A549 (cell line): Measurements from ENCODE around the gene UBL7. TPM values are rescaled to one million over a fixed set of nuclear protein-coding genes. Genes with fewer than 3 reads are reported as not detected.
"Not testable (repeated sequence)": the region's sequence is repeated elsewhere in the genome, so short reads cannot be mapped to it uniquely, and the experiment has no call there.

Experiments used
- ATAC-seq, 2 experiments: fragments of 200-7000 bp in 1 of 2; fragments of >200 bp in 1 of 2; cut with Nextera tagmentation in 1 of 2; cut with Tn5 transposase in 1 of 2; 3 replicates each; pipeline versions ENCODE4 v1.8.0 to v1.9.1; 2018 to 2020; ENCODE audit warnings: mild to moderate bottlenecking in 1 of 2, moderate library complexity in 1 of 2
- CTCF ChIA-PET: fragments of 300-600 bp; sonication (Branson Sonifier 250); formaldehyde crosslinking; extraction: SDS; loops from one replicate; lab custom pipeline; 2021; ENCODE audit warnings: antibody characterized with exemption, inconsistent platforms; lab: Yijun Ruan, JAX
- POLR2A ChIA-PET: fragments of 350-600 bp; formaldehyde crosslinking; extraction: SDS; loops from one replicate; lab custom pipeline; 2021; ENCODE audit warnings: antibody characterized with exemption, inconsistent platforms; lab: Yijun Ruan, JAX
- DNase-seq, 2 experiments: peaks; one replicate each; pipeline versions ENCODE4 v3.0.0 to v3.0.0-alpha.2; 2011 to 2016; ENCODE audit warnings: low read depth in 1 of 2, low spot score in 1 of 2
- FAIRE-seq: peaks from 2 replicates; lab custom pipeline; 2011; peaks lifted over from hg19 to GRCh38; lab: Jason Lieb, UNC
- H3K27ac ChIP-seq, 2 experiments: fragments of >200 bp; sonication (Bioruptor Twin); formaldehyde crosslinking; 3 replicates each; pipeline ENCODE4 v1.5.1; 2016 to 2017
- H3K4me1 ChIP-seq: fragments of >200 bp; sonication (Bioruptor Twin); formaldehyde crosslinking; 3 replicates; pipeline ENCODE4 v1.6.1; 2016
- H3K4me2 ChIP-seq: fragments of >200 bp; sonication (Bioruptor Twin); formaldehyde crosslinking; 3 replicates; pipeline ENCODE4 v1.6.1; 2016
- H3K4me3 ChIP-seq: fragments of >200 bp; sonication (Bioruptor Twin); formaldehyde crosslinking; 3 replicates; pipeline ENCODE4 v1.5.1; 2016
- H3K9me3 ChIP-seq: fragments of >200 bp; sonication (Bioruptor Twin); formaldehyde crosslinking; 3 replicates; pipeline ENCODE4 v1.6.1; 2016
- ATOH8 ChIP-seq: fragments of 250-450 bp; sonication (Bioruptor Pico); IDR thresholded peaks from 2 replicates; pipeline ENCODE4 v1.5.0; 2020; ENCODE audit warnings: low read depth, mild to moderate bottlenecking, moderate library complexity
- BCL3 ChIP-seq: fragments of >200 bp; sonication (Bioruptor Twin); formaldehyde crosslinking; IDR thresholded peaks from 3 replicates; pipeline ENCODE4 v1.6.1; 2016
- BHLHE40 ChIP-seq: IDR thresholded peaks from 2 replicates; pipeline ENCODE4 v1.6.1; 2012; ENCODE audit warnings: low read depth, low read length, inconsistent platforms
- EHF ChIP-seq: fragments of 250-450 bp; sonication (Bioruptor Pico); IDR thresholded peaks from 2 replicates; pipeline ENCODE4 v1.5.0; 2020; ENCODE audit warnings: mild to moderate bottlenecking
- EP300 ChIP-seq, 2 experiments: fragments of >200 bp; sonication (Bioruptor Twin); formaldehyde crosslinking; IDR thresholded peaks; 2 replicates in 1 of 2; 3 replicates in 1 of 2; pipeline ENCODE4 v1.6.1; 2016 to 2017
- FOSB ChIP-seq: fragments of 250-450 bp; sonication (Bioruptor Pico); IDR thresholded peaks from 2 replicates; pipeline ENCODE4 v1.5.0; 2020; ENCODE audit warnings: mild to moderate bottlenecking, moderate library complexity
- FOSL2 ChIP-seq, 2 experiments: fragments of 450-650 bp in 1 of 2; fragments of >200 bp in 1 of 2; sonication (Bioruptor Twin) in 1 of 2; formaldehyde crosslinking; IDR thresholded peaks; 2 replicates each; pipeline versions ENCODE4 v1.5.0 to v1.6.1; 2016 to 2020; ENCODE audit warnings: mild to moderate bottlenecking in 1 of 2, moderate library complexity in 1 of 2
- FOXS1 ChIP-seq: fragments of 250-450 bp; sonication (Bioruptor Pico); IDR thresholded peaks from 2 replicates; pipeline ENCODE4 v1.5.0; 2020; ENCODE audit warnings: mild to moderate bottlenecking, moderate library complexity
- HOXB5 ChIP-seq: fragments of 250-450 bp; sonication (Bioruptor Pico); IDR thresholded peaks from 2 replicates; pipeline ENCODE4 v1.5.0; 2020; ENCODE audit warnings: mild to moderate bottlenecking, moderate library complexity
- JUN ChIP-seq, 2 experiments: fragments of >200 bp; sonication (Bioruptor Twin); formaldehyde crosslinking; IDR thresholded peaks; 2 replicates in 1 of 2; 3 replicates in 1 of 2; pipeline ENCODE4 v1.6.1; 2016 to 2017
- MAFK ChIP-seq: fragments of 450-650 bp; IDR thresholded peaks from 2 replicates; pipeline ENCODE4 v1.6.1; 2014; ENCODE audit not compliant: partially characterized antibody
- MYC ChIP-seq: IDR thresholded peaks from 2 replicates; pipeline ENCODE4 v1.6.1; 2012; ENCODE audit warnings: mild to moderate bottlenecking, inconsistent platforms, low read length, improper control_type of control experiment, borderline replicate concordance
- NFE2L2 ChIP-seq: fragments of 150-350 bp; conservative IDR thresholded peaks from 2 replicates; pipeline ENCODE4 v1.6.1; 2014; ENCODE audit warnings: low read length
- PBX3 ChIP-seq: IDR thresholded peaks from 2 replicates; pipeline ENCODE4 v1.6.1; 2012
- PHF8 ChIP-seq: fragments of 200-600 bp; sonication (generic); IDR thresholded peaks from 2 replicates; pipeline ENCODE4 v1.6.1; 2016; ENCODE audit warnings: low read depth, mild to moderate bottlenecking, antibody characterized with exemption, moderate library complexity, borderline replicate concordance
- RAD21 ChIP-seq, 2 experiments: fragments of >200 bp in 1 of 2; sonication (Bioruptor Twin) in 1 of 2; formaldehyde crosslinking in 1 of 2; IDR thresholded peaks in 1 of 2; conservative IDR thresholded peaks in 1 of 2; 2 replicates in 1 of 2; 3 replicates in 1 of 2; pipeline ENCODE4 v1.6.1; 2012 to 2018; ENCODE audit warnings: inconsistent platforms in 1 of 2
- RARB ChIP-seq: fragments of 250-450 bp; sonication (Bioruptor Pico); IDR thresholded peaks from 2 replicates; pipeline ENCODE4 v1.8.0; 2021; ENCODE audit warnings: mild to moderate bottlenecking, moderate library complexity
- RFX5 ChIP-seq: fragments of 450-650 bp; IDR thresholded peaks from 2 replicates; pipeline ENCODE4 v1.7.1; 2014; ENCODE audit warnings: antibody characterized with exemption, mild to moderate bottlenecking, moderate library complexity
- TP53 ChIP-seq: fragments of 250-450 bp; sonication (Bioruptor Pico); IDR thresholded peaks from 2 replicates; pipeline ENCODE4 v1.5.0; 2021; ENCODE audit warnings: mild to moderate bottlenecking, moderate library complexity
- USF2 ChIP-seq: fragments of 450-650 bp; IDR thresholded peaks from 2 replicates; pipeline ENCODE4 v1.6.1; 2014; ENCODE audit warnings: antibody characterized with exemption
- ZC3H11A ChIP-seq: fragments of 450-650 bp; IDR thresholded peaks from 2 replicates; pipeline ENCODE4 v1.6.1; 2014; ENCODE audit warnings: antibody characterized with exemption, mild to moderate bottlenecking
- ZFP36 ChIP-seq: fragments of 450-650 bp; IDR thresholded peaks from 2 replicates; pipeline ENCODE4 v1.6.1; 2014; ENCODE audit warnings: borderline replicate concordance; ENCODE audit not compliant: partially characterized antibody
- ZNF302 ChIP-seq: fragments of 250-450 bp; sonication (Bioruptor Pico); IDR thresholded peaks from 2 replicates; pipeline ENCODE4 v1.9.0; 2021; ENCODE audit warnings: inconsistent platforms, mild to moderate bottlenecking, moderate library complexity
- WGBS: methylation state at CpG from one replicate; pipeline ENCODE4 v1.1.6; 2017; ENCODE audit errors: missing lambda C conversion rate; 5-methylcytosine and 5-hydroxymethylcytosine counted together
- polyA plus RNA-seq, 4 experiments: library from polyadenylated mRNA; depleted of rRNA in 3 of 4; stranded (reverse); fragments of >200 nt; fragmentation: RNase III in 1 of 4; extraction: RNeasy Plus Mini Kit Qiagen cat#74134 plus additional on column Dnase treatment in 1 of 4; gene quantifications; 2 replicates in 3 of 4; 3 replicates in 1 of 4; pipeline ENCODE4 v1.2.3, GENCODE V29; 2011 to 2017

The UBL7 gene
- polyA plus RNA-seq, 2 of the 4 experiments (the other 2 are of a cell fraction), result 32.6 to 48.5 TPM

GRCh38 chr15:74488776-74489175, 27.8 kb upstream of the UBL7 start:
- Histone ChIP-seq H3K4me3 (no peak overlapping the region), H3K9me3 (no peaks in the 10 kb centered on the region), H3K4me1 (0 out of 3 replicates have a peak, but pooled peaks cover 2% of the 10 kb centered on the region), H3K4me2 (no peak overlapping the region), H3K27ac (no peak overlapping the region)
- TF ChIP-seq RFX5, result no peak
- no peak for TF ChIP-seq ZFP36
- no peak for TF ChIP-seq EP300 (IDR thresholded peaks at IDR 0.05)
- TF ChIP-seq FOSB, result no peak
- TF ChIP-seq HOXB5 (CRISPR knock-in tag), result no peak
- TF ChIP-seq USF2, result no peak
- TF ChIP-seq RAD21 (conservative IDR thresholded peaks at IDR 0.05 in 1 of 2, IDR thresholded peaks at IDR 0.05 in 1 of 2), result no peak
- FAIRE-seq, result no peak
- ChIA-PET CTCF (interaction anchor here (0.9 to 2.2 kb wide), 7 partner anchors 9 to 116 kb away, joined by 3 to 9 read pairs (median 4); no protein-coding TSS in a partner anchor), POLR2A (no interaction called here)
- DNase-seq, result no peak
- ATAC-seq, result no peak
- 69% methylated on average over 1 of the region's 1 CpG for WGBS

GRCh38 chr15:74482661-74483060, 21.7 kb upstream of the UBL7 start:
- DNase-seq (no peak), ATAC-seq (peak; percentile 54 to 56; a peak in 1 of 6 replicates), FAIRE-seq (no peak)
- Histone ChIP-seq H3K9me3 (no peaks in the 10 kb centered on the region), H3K4me2 (no peak overlapping the region), H3K4me1 (no peaks in the 10 kb centered on the region), H3K4me3 (no peak overlapping the region), H3K27ac (no peak overlapping the region)
- POLR2A ChIA-PET, result no interaction called here
- TF ChIP-seq MAFK (no peak), TP53 (CRISPR knock-in tag) (no peak), ZC3H11A (no peak), JUN (IDR thresholded peaks at IDR 0.05) (no peak), FOXS1 (CRISPR knock-in tag) (no peak), MYC (no peak), NFE2L2 (no peak), EHF (CRISPR knock-in tag) (no peak), ZNF302 (CRISPR knock-in tag) (no peak), PHF8 (no peak), RARB (CRISPR knock-in tag) (no peak), FOSL2 (IDR thresholded peaks at IDR 0.05) (no peak), FOSL2 (CRISPR knock-in tag; IDR thresholded peaks at IDR 0.05) (no peak), PBX3 (no peak), ATOH8 (CRISPR knock-in tag) (no peak), BCL3 (no peak), BHLHE40 (no peak), ZFP36 (no peak)
- WGBS, result 63% methylated on average over 3 of the region's 3 CpGs
- CTCF ChIA-PET, result interaction anchor here (0.6 to 1.2 kb wide), 5 partner anchors 21 to 1028 kb away, joined by 3 to 5 read pairs (median 3); no protein-coding TSS in a partner anchor

GRCh38 chr15:74480364-74480763, 19.4 kb upstream of the UBL7 start:
- DNase-seq, FAIRE-seq, ATAC-seq, H3K4me3 ChIP-seq, POLR2A ChIA-PET, H3K27ac ChIP-seq, H3K4me1 ChIP-seq, H3K9me3 ChIP-seq, H3K4me2 ChIP-seq: not testable (repeated sequence)
- 79% methylated on average over 5 of the region's 27 CpGs for whole genome bisulfite sequencing
- CTCF ChIA-PET, result interaction anchor here (1.9 kb wide), 1 partner anchor 9 kb away, joined by 7 read pairs; no protein-coding TSS in a partner anchor

- ATAC-seq, H3K4me3 ChIP-seq, POLR2A ChIA-PET, H3K9me3 ChIP-seq, H3K4me1 ChIP-seq, H3K4me2 ChIP-seq, FAIRE-seq, DNase-seq, H3K27ac ChIP-seq: not testable (repeated sequence)
- 87% methylated on average over 6 of the region's 7 CpGs for WGBS
- CTCF ChIA-PET, result interaction anchor here (0.6 to 1.6 kb wide), 3 partner anchors 33 to 160 kb away, joined by 3 read pairs; no protein-coding TSS in a partner anchor
Observed at GRCh38 chr15:74471621-74472020, 10.7 kb upstream of the UBL7 start.
